ENCODE results near the gene ZNF654. TPM values are rescaled to one million over a fixed set of nuclear protein-coding genes. Genes with fewer than 3 reads are reported as not detected.

The ZNF654 gene
- polyA plus RNA-seq, 1 donor (not counting 4 experiments of a cell fraction or from before 2014, with no cell fraction given) = 8.2 TPM

GRCh38 chr3:88076712-88077111 lies 17.7 kb downstream of the ZNF654 start:
- no peak overlapping the region for H3K4me2 ChIP-seq (ENCODE audit: control insufficient read depth, extremely low read depth, insufficient read depth, low read depth, low read length)
- H3K4me3 ChIP-seq (ENCODE audit: control insufficient read depth in 2 of 3, extremely low read depth in 1 of 3, insufficient read depth in 2 of 3, low read depth in 1 of 3, low read length in 3 of 3) = no peak overlapping the region
- no peak overlapping the region for H2AFZ ChIP-seq (ENCODE audit: control insufficient read depth, low read length)
- no peak overlapping the region for H3K9ac ChIP-seq (ENCODE audit: control insufficient read depth, extremely low read depth, insufficient read depth, low read length)
- DNase-seq (ENCODE audit: low read depth, low spot score) (no peak), FAIRE-seq (no peak)
- TF ChIP-seq CTCF (optimal IDR thresholded peaks at IDR 0.05 in 1 of 3, IDR thresholded peaks at IDR 0.05 in 1 of 3, conservative IDR thresholded peaks at IDR 0.05 in 1 of 3; ENCODE audit: extremely low read depth in 1 of 3, insufficient read depth in 2 of 3, low read length in 3 of 3) (no peak), EZH2 (IDR thresholded peaks at IDR 0.05; ENCODE audit: low read length) (no peak)
- dilution Hi-C loops (cut with MboI; ENCODE audit: extremely low pct_ligation_motif_present, low sequenced_read_pairs) = no loop called here
- no peaks in the 10 kb centered on the region for H3K9me1 ChIP-seq (ENCODE audit: control insufficient read depth, extremely low read depth, insufficient read depth, low read length)
- H3K27me3 ChIP-seq (ENCODE audit: control insufficient read depth, extremely low read depth, insufficient read depth, low read length) = no peaks in the 10 kb centered on the region
- H3K9me3 ChIP-seq (ENCODE audit: control insufficient read depth, low read depth, low read length) = no peaks in the 10 kb centered on the region
- peaks cover 4% of the 10 kb centered on the region for H4K20me1 ChIP-seq (ENCODE audit: control insufficient read depth, extremely low read depth, insufficient read depth, low read length)
- peaks cover 0 to 1% of the 10 kb centered on the region in 2 experiments for H3K36me3 ChIP-seq (ENCODE audit: control insufficient read depth in 2 of 2, extremely low read depth in 1 of 2, insufficient read depth in 2 of 2, low read length in 2 of 2)
- no peak overlapping the region for H3K27ac ChIP-seq (ENCODE audit: control insufficient read depth, insufficient read depth, low read length)
- peaks cover 83% of the 10 kb centered on the region for H3K79me2 ChIP-seq (ENCODE audit: control insufficient read depth, insufficient read depth, low read length)
- H3K4me1 ChIP-seq (ENCODE audit: control insufficient read depth, extremely low read depth, insufficient read depth, low read length) = peaks cover 8% of the 10 kb centered on the region

- dilution Hi-C loops (cut with MboI; ENCODE audit: extremely low pct_ligation_motif_present, low sequenced_read_pairs) = no loop called here
- H3K27ac ChIP-seq (ENCODE audit: control insufficient read depth, insufficient read depth, low read length) = no peak overlapping the region
- TF ChIP-seq EZH2 (IDR thresholded peaks at IDR 0.05; ENCODE audit: low read length) (no peak), CTCF (optimal IDR thresholded peaks at IDR 0.05 in 1 of 3, IDR thresholded peaks at IDR 0.05 in 1 of 3, conservative IDR thresholded peaks at IDR 0.05 in 1 of 3; ENCODE audit: extremely low read depth in 1 of 3, insufficient read depth in 2 of 3, low read length in 3 of 3) (no peak)
- peaks cover 0 to 1% of the 10 kb centered on the region in 2 experiments for H3K36me3 ChIP-seq (ENCODE audit: control insufficient read depth in 2 of 2, extremely low read depth in 1 of 2, insufficient read depth in 2 of 2, low read length in 2 of 2)
- H3K27me3 ChIP-seq (ENCODE audit: control insufficient read depth, extremely low read depth, insufficient read depth, low read length) = no peaks in the 10 kb centered on the region
- H3K9me1 ChIP-seq (ENCODE audit: control insufficient read depth, extremely low read depth, insufficient read depth, low read length) = no peaks in the 10 kb centered on the region
- H3K9ac ChIP-seq (ENCODE audit: control insufficient read depth, extremely low read depth, insufficient read depth, low read length) = no peak overlapping the region
- DNase-seq (ENCODE audit: low read depth, low spot score) (no peak), FAIRE-seq (no peak)
- H3K9me3 ChIP-seq (ENCODE audit: control insufficient read depth, low read depth, low read length) = no peaks in the 10 kb centered on the region
- H2AFZ ChIP-seq (ENCODE audit: control insufficient read depth, low read length) = no peak overlapping the region
- no peak overlapping the region for H3K4me3 ChIP-seq (ENCODE audit: control insufficient read depth in 2 of 3, extremely low read depth in 1 of 3, insufficient read depth in 2 of 3, low read depth in 1 of 3, low read length in 3 of 3)
- H4K20me1 ChIP-seq (ENCODE audit: control insufficient read depth, extremely low read depth, insufficient read depth, low read length) = peaks cover 4% of the 10 kb centered on the region
- H3K79me2 ChIP-seq (ENCODE audit: control insufficient read depth, insufficient read depth, low read length) = peaks cover 82% of the 10 kb centered on the region
- H3K4me2 ChIP-seq (ENCODE audit: control insufficient read depth, extremely low read depth, insufficient read depth, low read depth, low read length) = no peak overlapping the region
- peaks cover 8% of the 10 kb centered on the region for H3K4me1 ChIP-seq (ENCODE audit: control insufficient read depth, extremely low read depth, insufficient read depth, low read length)
Observed at GRCh38 chr3:88078932-88079331, 19.9 kb downstream of the ZNF654 start.

Data from keratinocyte (primary cell).